ENCODE results near the gene TTC6. TPM values are rescaled to one million over a fixed set of nuclear protein-coding genes. Genes with fewer than 3 reads are reported as not detected.

TTC6 gene
- total and polyA plus RNA-seq, 2 donors (not counting 3 experiments of a cell fraction or from before 2014, with no cell fraction given): 0.75 TPM; not detected in 1

DNA sequence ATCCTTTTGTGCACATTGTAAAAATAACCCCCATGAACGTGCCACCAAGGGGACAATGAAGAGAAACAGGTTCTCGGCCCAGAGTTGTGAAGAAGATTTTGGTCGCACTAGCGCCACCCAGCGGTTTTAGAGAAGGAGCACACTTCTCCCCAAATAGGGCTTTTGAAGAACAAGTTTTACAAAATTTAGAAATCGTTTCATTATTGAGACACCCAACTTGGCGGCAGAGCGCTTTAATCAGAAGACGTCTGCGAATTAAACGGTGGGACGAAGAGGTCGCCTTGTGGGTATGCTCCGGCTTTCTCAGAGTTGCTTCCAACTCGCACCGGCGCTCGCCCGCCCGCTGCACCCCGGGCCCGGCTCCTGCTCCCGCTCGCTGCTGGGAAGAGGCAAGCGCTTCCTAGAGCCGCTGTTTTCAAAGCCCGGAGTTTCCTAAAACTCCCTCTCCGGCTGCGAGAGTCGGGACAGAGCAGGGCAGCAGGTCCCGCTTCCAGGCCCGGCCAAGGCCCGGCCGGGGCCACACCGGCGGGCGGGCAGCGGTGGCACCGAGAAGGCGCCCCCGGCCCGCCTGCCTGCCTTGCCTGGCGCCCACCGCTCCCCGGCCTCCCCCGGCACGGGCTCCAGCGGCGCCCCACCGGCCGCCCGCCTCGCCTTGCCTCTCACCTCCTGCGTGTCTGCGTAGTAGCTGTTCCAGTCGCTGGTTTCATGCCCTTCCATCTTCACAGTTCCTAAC is 1.0 kb upstream of the TTC6 start:
- Histone ChIP-seq H2AFZ (ENCODE audit: low read depth, low read length) (peak overlapping the region; percentile 59), H3K36me3 (ENCODE audit: control insufficient read depth in 2 of 2, extremely low read depth in 1 of 2, insufficient read depth in 2 of 2, low read length in 2 of 2) (no peaks in the 10 kb centered on the region), H3K4me3 (replicated peaks in 1 of 3; ENCODE audit: insufficient read depth in 1 of 3, low read depth in 1 of 3, low read length in 3 of 3) (peak overlapping the region; percentile 30 to 62 (median 41)), H3K9ac (replicated peaks; ENCODE audit: extremely low read depth, insufficient read depth, low read length) (no peak overlapping the region), H3K4me1 (ENCODE audit: control insufficient read depth, extremely low read depth, insufficient read depth, low read length) (peaks cover 4% of the 10 kb centered on the region), H3K27me3 (ENCODE audit: control insufficient read depth in 2 of 2, insufficient read depth in 2 of 2, low read length in 2 of 2) (peaks cover 73 to 88% of the 10 kb centered on the region in 2 experiments), H3K9me3 (replicated peaks; ENCODE audit: control insufficient read depth, insufficient read depth, low read length) (no peaks in the 10 kb centered on the region), H3K9me1 (replicated peaks; ENCODE audit: control insufficient read depth, extremely low read depth, insufficient read depth, low read length) (no peaks in the 10 kb centered on the region), H4K20me1 (replicated peaks; ENCODE audit: control insufficient read depth, extremely low read depth, insufficient read depth, low read length) (no peaks in the 10 kb centered on the region), H3K79me2 (ENCODE audit: control insufficient read depth, insufficient read depth, low read length) (no peaks in the 10 kb centered on the region), H3K27ac (ENCODE audit: insufficient read depth, low read depth, low read length) (no peak overlapping the region), H3K4me2 (ENCODE audit: insufficient read depth, low read length) (peak overlapping the region; percentile 72)
- intact Hi-C loops (cut with micrococcal nuclease) (loop anchor here (1.0 to 2.0 kb wide), 2 partner anchors 280 to 348 kb away; no protein-coding TSS in a partner anchor), dilution Hi-C loops (cut with MboI; ENCODE audit: extremely low pct_ligation_motif_present, low sequenced_read_pairs) (no loop called here)
- FAIRE-seq: peak; percentile 90
- no TSS peak for BruUV-seq (replicated peaks)
- ChIA-PET POLR2A (no interaction called here), CTCF (interaction anchor here (0.6 to 1.8 kb wide), 13 partner anchors 9 to 444 kb away, joined by 3 to 12 read pairs (median 7); no protein-coding TSS in a partner anchor)
- DNase-seq (ENCODE audit: low read depth, low spot score): peak; percentile 80
- no peak for TF ChIP-seq JUN (IDR thresholded peaks at IDR 0.05; ENCODE audit: borderline replicate concordance, insufficient read depth, insufficient read length, low read depth)
- TF ChIP-seq, protein P1, sequence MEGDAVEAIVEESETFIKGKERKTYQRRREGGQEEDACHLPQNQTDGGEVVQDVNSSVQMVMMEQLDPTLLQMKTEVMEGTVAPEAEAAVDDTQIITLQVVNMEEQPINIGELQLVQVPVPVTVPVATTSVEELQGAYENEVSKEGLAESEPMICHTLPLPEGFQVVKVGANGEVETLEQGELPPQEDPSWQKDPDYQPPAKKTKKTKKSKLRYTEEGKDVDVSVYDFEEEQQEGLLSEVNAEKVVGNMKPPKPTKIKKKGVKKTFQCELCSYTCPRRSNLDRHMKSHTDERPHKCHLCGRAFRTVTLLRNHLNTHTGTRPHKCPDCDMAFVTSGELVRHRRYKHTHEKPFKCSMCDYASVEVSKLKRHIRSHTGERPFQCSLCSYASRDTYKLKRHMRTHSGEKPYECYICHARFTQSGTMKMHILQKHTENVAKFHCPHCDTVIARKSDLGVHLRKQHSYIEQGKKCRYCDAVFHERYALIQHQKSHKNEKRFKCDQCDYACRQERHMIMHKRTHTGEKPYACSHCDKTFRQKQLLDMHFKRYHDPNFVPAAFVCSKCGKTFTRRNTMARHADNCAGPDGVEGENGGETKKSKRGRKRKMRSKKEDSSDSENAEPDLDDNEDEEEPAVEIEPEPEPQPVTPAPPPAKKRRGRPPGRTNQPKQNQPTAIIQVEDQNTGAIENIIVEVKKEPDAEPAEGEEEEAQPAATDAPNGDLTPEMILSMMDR (IDR thresholded peaks at IDR 0.05; ENCODE audit: extremely low read depth in 1 of 2, insufficient read depth in 1 of 2, low read depth in 1 of 2, low read length in 2 of 2): peak; percentile 81 to 89
